Superior temporal gyrus (tissue), 1 donor: Measurements from ENCODE around the gene SLC9A2.

Source experiments
- DNase-seq: peaks from one replicate; pipeline ENCODE4 v3.0.0-alpha.2; 2016; ENCODE audit errors: extremely low spot score

The SLC9A2 gene

GRCh38 chr2:102672107-102672776 lies 52.9 kb downstream of the SLC9A2 start:
- no peak for DNase-seq

- no peak for DNase-seq
Measured at GRCh38 chr2:102674370-102674769, 55.0 kb downstream of the SLC9A2 start.

- no peak for DNase-seq
Measured at GRCh38 chr2:102674836-102675235, 55.5 kb downstream of the SLC9A2 start.

GRCh38 chr2:102677244-102678215 lies 58.2 kb downstream of the SLC9A2 start:
- DNase-seq, result no peak

GRCh38 chr2:102678442-102678841 lies 59.1 kb downstream of the SLC9A2 start:
- no peak for DNase-seq

- no peak for DNase-seq
Measured at GRCh38 chr2:102686479-102687439, 67.4 kb downstream of the SLC9A2 start.

- no peak for DNase-seq
Measured at GRCh38 chr2:102690012-102690411, 70.7 kb downstream of the SLC9A2 start.

- no peak for DNase-seq
Measured at GRCh38 chr2:102696463-102696862, 77.1 kb downstream of the SLC9A2 start.

- DNase-seq, result no peak
Measured at GRCh38 chr2:102698369-102699111, 79.2 kb downstream of the SLC9A2 start.

GRCh38 chr2:102703305-102703704 lies 84.0 kb downstream of the SLC9A2 start:
- DNase-seq, result no peak

- peak; percentile 48 for DNase-seq
Measured at GRCh38 chr2:102703748-102704147, 84.4 kb downstream of the SLC9A2 start.

GRCh38 chr2:102704531-102704930 lies 85.2 kb downstream of the SLC9A2 start:
- DNase-seq, result no peak

GRCh38 chr2:102707796-102708695 lies 88.7 kb downstream of the SLC9A2 start:
- no peak for DNase-seq

GRCh38 chr2:102708847-102709559 lies 89.7 kb downstream of the SLC9A2 start:
- DNase-seq, result no peak

GRCh38 chr2:102717308-102718018 lies 98.1 kb downstream of the SLC9A2 start:
- no peak for DNase-seq

- no peak for DNase-seq
Measured at GRCh38 chr2:102718387-102719316, 99.3 kb downstream of the SLC9A2 start.

- no peak for DNase-seq
Measured at GRCh38 chr2:102724016-102724490, 104.7 kb downstream of the SLC9A2 start.
